ENCODE results near the gene AKAP12. TPM values are rescaled to one million over a fixed set of nuclear protein-coding genes. Genes with fewer than 3 reads are reported as not detected.
"Not testable (repeated sequence)": the region's sequence is repeated elsewhere in the genome, so short reads cannot be mapped to it uniquely, and the experiment has no call there.

The AKAP12 gene
- total and polyA plus RNA-seq, 3 experiments from 2014 or later: 0.03 to 1.3 (median 1.1) TPM

- Histone ChIP-seq H3K27ac (ENCODE audit: low read depth, low read length) (no peak overlapping the region), H3K9me3 (ENCODE audit: low read length) (no peaks in the 10 kb centered on the region), H3K36me3 (ENCODE audit: insufficient read depth, low read length) (no peaks in the 10 kb centered on the region), H3K4me1 (ENCODE audit: insufficient read depth, low read length) (no peaks in the 10 kb centered on the region), H3K27me3 (ENCODE audit: insufficient read depth, low read length, poor library complexity, severe bottlenecking) (no peaks in the 10 kb centered on the region), H3K4me3 (ENCODE audit: low read length) (no peak overlapping the region)
- Mint-ChIP-seq H3K27ac (no peak overlapping the region), H3K9me3 (peaks cover 0 to 6% (median 3%) of the 10 kb centered on the region in 5 donors), H3K27me3 (peaks cover 7 to 18% of the 10 kb centered on the region in 2 donors), H3K4me3 (no peak overlapping the region), H3K36me3 (peaks cover 0 to 1% (median 0%) of the 10 kb centered on the region in 3 donors), H3K4me1 (no peaks in the 10 kb centered on the region)
- ChIA-PET CTCF (interaction anchor here (1.7 kb wide), 1 partner anchor 13 kb away, joined by 7 read pairs; no protein-coding TSS in a partner anchor), POLR2A (interaction anchor here (0.6 kb wide), 1 partner anchor 155 kb away, joined by 3 read pairs; no protein-coding TSS in a partner anchor)
- no peak for DNase-seq
Measured at GRCh38 chr6:151310852-151311767, 71.3 kb downstream of the AKAP12 start.

GRCh38 chr6:151313066-151313491 lies 73.3 kb downstream of the AKAP12 start:
- Histone ChIP-seq H3K9me3 (ENCODE audit: low read length) (no peaks in the 10 kb centered on the region), H3K4me3 (ENCODE audit: low read length) (no peak overlapping the region), H3K27ac (ENCODE audit: low read depth, low read length) (no peak overlapping the region), H3K27me3 (ENCODE audit: insufficient read depth, low read length, poor library complexity, severe bottlenecking) (no peaks in the 10 kb centered on the region), H3K36me3 (ENCODE audit: insufficient read depth, low read length) (no peaks in the 10 kb centered on the region), H3K4me1 (ENCODE audit: insufficient read depth, low read length) (no peaks in the 10 kb centered on the region)
- H3K36me3 Mint-ChIP-seq: peaks cover 0 to 2% (median 0%) of the 10 kb centered on the region in 3 donors
- H3K4me3 Mint-ChIP-seq: no peak overlapping the region
- peaks cover 0 to 9% (median 3%) of the 10 kb centered on the region in 5 donors for H3K9me3 Mint-ChIP-seq
- ChIA-PET POLR2A (no interaction called here), CTCF (interaction anchor here (1.6 kb wide), 1 partner anchor 11 kb away, joined by 5 read pairs; no protein-coding TSS in a partner anchor)
- DNase-seq: no peak
- no peaks in the 10 kb centered on the region for H3K4me1 Mint-ChIP-seq
- no peak overlapping the region for H3K27ac Mint-ChIP-seq
- peaks cover 6 to 18% of the 10 kb centered on the region in 2 donors for H3K27me3 Mint-ChIP-seq

GRCh38 chr6:151315661-151316060 lies 75.9 kb downstream of the AKAP12 start:
- H3K27me3 ChIP-seq (ENCODE audit: insufficient read depth, low read length, poor library complexity, severe bottlenecking); H3K9me3 ChIP-seq (ENCODE audit: low read length); DNase-seq; H3K27ac ChIP-seq (ENCODE audit: low read depth, low read length); H3K4me3 Mint-ChIP-seq; H3K4me1 ChIP-seq (ENCODE audit: insufficient read depth, low read length); H3K36me3 Mint-ChIP-seq; CTCF ChIA-PET; POLR2A ChIA-PET; H3K27ac Mint-ChIP-seq; H3K36me3 ChIP-seq (ENCODE audit: insufficient read depth, low read length); H3K4me1 Mint-ChIP-seq; H3K9me3 Mint-ChIP-seq; H3K4me3 ChIP-seq (ENCODE audit: low read length): not testable (repeated sequence)
- peaks cover 9 to 19% of the 10 kb centered on the region in 2 donors for H3K27me3 Mint-ChIP-seq

- POLR2A ChIA-PET: no interaction called here
- CTCF ChIA-PET: interaction anchor here (1.6 kb wide), 1 partner anchor 17 kb away, joined by 5 read pairs; no protein-coding TSS in a partner anchor
- peaks cover 0 to 2% (median 0%) of the 10 kb centered on the region in 3 donors for H3K36me3 Mint-ChIP-seq
Measured at GRCh38 chr6:151317103-151317994, 77.6 kb downstream of the AKAP12 start.

GRCh38 chr6:151317995-151318365 lies 78.2 kb downstream of the AKAP12 start:
- no peak overlapping the region for H3K27ac ChIP-seq (ENCODE audit: low read depth, low read length)
- peaks cover 2% of the 10 kb centered on the region for H3K27me3 ChIP-seq (ENCODE audit: insufficient read depth, low read length, poor library complexity, severe bottlenecking)
- POLR2A ChIA-PET: no interaction called here
- Mint-ChIP-seq H3K4me3 (no peak overlapping the region), H3K27me3 (peaks cover 16 to 30% of the 10 kb centered on the region in 2 donors), H3K4me1 (no peaks in the 10 kb centered on the region), H3K27ac (no peak overlapping the region), H3K9me3 (peaks cover 0 to 9% (median 3%) of the 10 kb centered on the region in 5 donors), H3K36me3 (peaks cover 0 to 2% (median 0%) of the 10 kb centered on the region in 3 donors)
- DNase-seq: no peak
- H3K36me3 ChIP-seq (ENCODE audit: insufficient read depth, low read length): no peaks in the 10 kb centered on the region
- CTCF ChIA-PET: interaction anchor here (1.6 kb wide), 1 partner anchor 17 kb away, joined by 5 read pairs; no protein-coding TSS in a partner anchor
- H3K4me1 ChIP-seq (ENCODE audit: insufficient read depth, low read length): no peaks in the 10 kb centered on the region
- H3K9me3 ChIP-seq (ENCODE audit: low read length): no peaks in the 10 kb centered on the region
- no peak overlapping the region for H3K4me3 ChIP-seq (ENCODE audit: low read length)

More at GRCh38 chr6:151317103-151317994, 77.6 kb downstream of the AKAP12 start:
- H3K27me3 Mint-ChIP-seq: peaks cover 12 to 24% of the 10 kb centered on the region in 2 donors
- H3K9me3 ChIP-seq (ENCODE audit: low read length): no peaks in the 10 kb centered on the region
- no peaks in the 10 kb centered on the region for H3K4me1 Mint-ChIP-seq
- no peak overlapping the region for H3K27ac ChIP-seq (ENCODE audit: low read depth, low read length)
- H3K4me1 ChIP-seq (ENCODE audit: insufficient read depth, low read length): no peaks in the 10 kb centered on the region
- H3K9me3 Mint-ChIP-seq: peaks cover 0 to 9% (median 3%) of the 10 kb centered on the region in 5 donors
- H3K36me3 ChIP-seq (ENCODE audit: insufficient read depth, low read length): no peaks in the 10 kb centered on the region
- no peak overlapping the region for H3K4me3 ChIP-seq (ENCODE audit: low read length)
- no peak overlapping the region for H3K4me3 Mint-ChIP-seq
- DNase-seq: no peak
- H3K27ac Mint-ChIP-seq: no peak overlapping the region
- H3K27me3 ChIP-seq (ENCODE audit: insufficient read depth, low read length, poor library complexity, severe bottlenecking): no peaks in the 10 kb centered on the region

GRCh38 chr6:151320140-151320539 lies 80.4 kb downstream of the AKAP12 start:
- no peaks in the 10 kb centered on the region for H3K36me3 ChIP-seq (ENCODE audit: insufficient read depth, low read length)
- Mint-ChIP-seq H3K27me3 (peaks cover 28 to 41% of the 10 kb centered on the region in 2 donors), H3K27ac (no peak overlapping the region), H3K36me3 (peaks cover 0 to 2% (median 0%) of the 10 kb centered on the region in 3 donors), H3K4me3 (no peak overlapping the region), H3K9me3 (peaks cover 0 to 9% (median 3%) of the 10 kb centered on the region in 5 donors), H3K4me1 (peaks cover 11 to 17% (median 12%) of the 10 kb centered on the region in 3 donors)
- ChIA-PET POLR2A (no interaction called here), CTCF (interaction anchor here (1.7 kb wide), 1 partner anchor 14 kb away, joined by 7 read pairs; no protein-coding TSS in a partner anchor)
- no peaks in the 10 kb centered on the region for H3K9me3 ChIP-seq (ENCODE audit: low read length)
- peaks cover 10% of the 10 kb centered on the region for H3K27me3 ChIP-seq (ENCODE audit: insufficient read depth, low read length, poor library complexity, severe bottlenecking)
- H3K27ac ChIP-seq (ENCODE audit: low read depth, low read length): no peak overlapping the region
- H3K4me1 ChIP-seq (ENCODE audit: insufficient read depth, low read length): peaks cover 9% of the 10 kb centered on the region
- no peak overlapping the region for H3K4me3 ChIP-seq (ENCODE audit: low read length)
- DNase-seq: no peak

GRCh38 chr6:151321438-151321837 lies 81.7 kb downstream of the AKAP12 start:
- peaks cover 20 to 27% (median 22%) of the 10 kb centered on the region in 3 donors for H3K4me1 Mint-ChIP-seq
- Histone ChIP-seq H3K4me1 (ENCODE audit: insufficient read depth, low read length) (peaks cover 10% of the 10 kb centered on the region), H3K27ac (ENCODE audit: low read depth, low read length) (no peak overlapping the region), H3K9me3 (ENCODE audit: low read length) (no peaks in the 10 kb centered on the region), H3K36me3 (ENCODE audit: insufficient read depth, low read length) (no peaks in the 10 kb centered on the region), H3K27me3 (ENCODE audit: insufficient read depth, low read length, poor library complexity, severe bottlenecking) (peaks cover 17% of the 10 kb centered on the region), H3K4me3 (ENCODE audit: low read length) (no peak overlapping the region)
- no peaks in the 10 kb centered on the region for H3K36me3 Mint-ChIP-seq
- no peak overlapping the region for H3K27ac Mint-ChIP-seq
- H3K9me3 Mint-ChIP-seq: peaks cover 0 to 2% (median 0%) of the 10 kb centered on the region in 5 donors
- no peak for DNase-seq
- POLR2A ChIA-PET: no interaction called here
- peaks cover 38 to 52% of the 10 kb centered on the region in 2 donors for H3K27me3 Mint-ChIP-seq
- CTCF ChIA-PET: interaction anchor here (0.7 to 8.0 kb wide), 4 partner anchors 13 to 430 kb away, joined by 3 to 113 read pairs (median 5); no protein-coding TSS in a partner anchor
- H3K4me3 Mint-ChIP-seq: no peak overlapping the region

Data from CD8-positive, alpha-beta memory T cell (primary cell).